Kasumi-1 (cell line): Measurements from ENCODE around the gene FIBP.
"Not testable (repeated sequence)": the region's sequence is repeated elsewhere in the genome, so short reads cannot be mapped to it uniquely, and the experiment has no call there.

ENCODE experiments used
- DNase-seq, 2 experiments: peaks; one replicate each; lab custom pipeline; 2025; lab: John Stamatoyannopoulos, UW

The FIBP gene

GRCh38 chr11:65915101-65915820, 27.0 kb upstream of the FIBP start:
- no peak for DNase-seq

- DNase-seq: no peak
Observed at GRCh38 chr11:65912845-65913244, 24.6 kb upstream of the FIBP start.

GRCh38 chr11:65911682-65912568, 23.7 kb upstream of the FIBP start:
- peak; percentile 23 to 44 for DNase-seq

GRCh38 chr11:65907878-65908277, 19.6 kb upstream of the FIBP start:
- no peak for DNase-seq

GRCh38 chr11:65906602-65907001, 18.3 kb upstream of the FIBP start:
- DNase-seq: no peak

- no peak for DNase-seq
Observed at GRCh38 chr11:65903715-65904114, 15.4 kb upstream of the FIBP start.

- DNase-seq: peak; percentile 63 to 74
Observed at GRCh38 chr11:65903068-65903481, 14.8 kb upstream of the FIBP start.

GRCh38 chr11:65900899-65901180, 12.6 kb upstream of the FIBP start:
- DNase-seq: no peak

- DNase-seq: peak; percentile 65 to 72
Observed at GRCh38 chr11:65900125-65900898, 12.0 kb upstream of the FIBP start, which contains the start of gene FOSL1. TSS of gene FOSL1 (minus strand) at chr11:65900388. CDS start at chr11:65900339, 49 bp downstream.

- DNase-seq: peak; percentile 8 to 12
Observed at GRCh38 chr11:65899356-65900124, 11.3 kb upstream of the FIBP start.

GRCh38 chr11:65898656-65899355, 10.5 kb upstream of the FIBP start:
- no peak for DNase-seq

- DNase-seq: no peak
Observed at GRCh38 chr11:65897020-65897471, 8.8 kb upstream of the FIBP start.

GRCh38 chr11:65896034-65896999, 8.0 kb upstream of the FIBP start:
- DNase-seq: no peak

- no peak for DNase-seq
Observed at GRCh38 chr11:65895482-65895981, 7.3 kb upstream of the FIBP start.

GRCh38 chr11:65894034-65894591, 5.8 kb upstream of the FIBP start:
- peak; percentile 45 to 46 for DNase-seq

- no peak for DNase-seq
Observed at GRCh38 chr11:65892661-65893317, 4.5 kb upstream of the FIBP start.

GRCh38 chr11:65892137-65892540, 3.9 kb upstream of the FIBP start:
- DNase-seq: not testable (repeated sequence)
